ENCODE measurements around the gene FXR1.

GRCh38 chr3:180871901-180872300 lies 40.6 kb upstream of the FXR1 start:
- no peak for TF ChIP-seq CTCF (IDR thresholded peaks at IDR 0.05)
- TF ChIP-seq ZFX (IDR thresholded peaks at IDR 0.05; ENCODE audit: borderline replicate concordance), result no peak
